Measurements from ENCODE around the gene GRID2IP.
A peak's percentile ranks its signal among the peaks of the same experiment; 100 is the strongest.

Gene GRID2IP

GRCh38 chr7:6556196-6556595, 4.9 kb upstream of the GRID2IP start:
- H3K27ac ChIP-seq, result no peak overlapping the region
- TF ChIP-seq, protein P1, sequence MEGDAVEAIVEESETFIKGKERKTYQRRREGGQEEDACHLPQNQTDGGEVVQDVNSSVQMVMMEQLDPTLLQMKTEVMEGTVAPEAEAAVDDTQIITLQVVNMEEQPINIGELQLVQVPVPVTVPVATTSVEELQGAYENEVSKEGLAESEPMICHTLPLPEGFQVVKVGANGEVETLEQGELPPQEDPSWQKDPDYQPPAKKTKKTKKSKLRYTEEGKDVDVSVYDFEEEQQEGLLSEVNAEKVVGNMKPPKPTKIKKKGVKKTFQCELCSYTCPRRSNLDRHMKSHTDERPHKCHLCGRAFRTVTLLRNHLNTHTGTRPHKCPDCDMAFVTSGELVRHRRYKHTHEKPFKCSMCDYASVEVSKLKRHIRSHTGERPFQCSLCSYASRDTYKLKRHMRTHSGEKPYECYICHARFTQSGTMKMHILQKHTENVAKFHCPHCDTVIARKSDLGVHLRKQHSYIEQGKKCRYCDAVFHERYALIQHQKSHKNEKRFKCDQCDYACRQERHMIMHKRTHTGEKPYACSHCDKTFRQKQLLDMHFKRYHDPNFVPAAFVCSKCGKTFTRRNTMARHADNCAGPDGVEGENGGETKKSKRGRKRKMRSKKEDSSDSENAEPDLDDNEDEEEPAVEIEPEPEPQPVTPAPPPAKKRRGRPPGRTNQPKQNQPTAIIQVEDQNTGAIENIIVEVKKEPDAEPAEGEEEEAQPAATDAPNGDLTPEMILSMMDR (conservative IDR thresholded peaks at IDR 0.05), result peak; percentile 56

GRCh38 chr7:6554848-6555247, 3.6 kb upstream of the GRID2IP start:
- TF ChIP-seq, protein P1 (conservative IDR thresholded peaks at IDR 0.05), result no peak
- H3K27ac ChIP-seq, result no peak overlapping the region

DNA sequence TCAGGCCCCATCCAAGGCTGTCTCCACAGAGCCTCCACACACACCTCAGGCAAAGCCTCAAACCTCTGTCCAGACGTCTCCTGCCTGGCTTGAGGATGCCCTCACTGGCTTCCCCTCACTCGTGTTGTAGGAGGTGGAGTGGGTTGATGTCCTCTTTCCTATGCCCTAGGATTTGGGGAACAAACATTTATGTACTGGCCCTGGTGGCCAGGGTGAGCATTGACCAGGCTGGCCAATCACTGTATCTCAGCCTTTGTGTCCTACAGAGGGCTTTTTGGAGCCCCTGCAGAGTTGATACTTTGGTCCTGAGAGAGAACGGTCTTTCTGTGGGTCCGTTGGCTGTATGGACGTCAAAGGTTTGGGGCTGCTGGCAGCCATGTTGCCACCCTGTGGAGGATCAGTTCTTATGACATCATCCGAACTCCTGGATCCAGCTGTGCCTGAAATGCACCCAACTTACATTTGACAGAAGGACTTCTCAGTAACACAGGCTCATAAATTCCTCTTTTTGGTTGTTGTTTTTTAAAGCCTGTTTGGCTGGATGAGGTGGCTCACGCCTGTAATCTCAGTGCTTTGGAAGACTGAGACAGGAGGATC, 2.3 kb upstream of the GRID2IP start:
- TF ChIP-seq, protein P1 (conservative IDR thresholded peaks at IDR 0.05), result no peak; the same call in 1 of the 2 replicates
- H3K27ac ChIP-seq, result no peak overlapping the region

DNA sequence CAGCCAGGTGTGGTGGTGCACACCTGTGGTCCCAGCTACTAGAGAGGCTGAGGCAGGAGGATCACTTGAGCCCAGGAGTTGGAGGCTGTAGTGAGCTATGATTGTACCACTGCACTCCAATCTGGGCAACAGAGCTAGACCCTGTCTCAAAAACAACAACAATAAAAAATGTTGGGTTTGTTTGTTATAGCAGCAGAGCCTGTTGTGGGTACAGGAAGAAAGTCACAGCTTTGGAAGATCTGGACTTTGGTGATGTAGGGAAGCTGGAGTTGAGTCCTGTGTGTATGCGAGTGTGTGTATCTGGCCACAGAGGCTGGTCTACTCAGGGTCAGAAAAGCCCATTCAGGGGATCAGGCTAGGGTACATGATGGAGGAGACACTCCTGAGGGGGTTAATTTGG, 3.9 kb downstream of the GRID2IP start:
- H3K27ac ChIP-seq, result no peak overlapping the region
- TF ChIP-seq, protein P1 (conservative IDR thresholded peaks at IDR 0.05), result no peak

DNA sequence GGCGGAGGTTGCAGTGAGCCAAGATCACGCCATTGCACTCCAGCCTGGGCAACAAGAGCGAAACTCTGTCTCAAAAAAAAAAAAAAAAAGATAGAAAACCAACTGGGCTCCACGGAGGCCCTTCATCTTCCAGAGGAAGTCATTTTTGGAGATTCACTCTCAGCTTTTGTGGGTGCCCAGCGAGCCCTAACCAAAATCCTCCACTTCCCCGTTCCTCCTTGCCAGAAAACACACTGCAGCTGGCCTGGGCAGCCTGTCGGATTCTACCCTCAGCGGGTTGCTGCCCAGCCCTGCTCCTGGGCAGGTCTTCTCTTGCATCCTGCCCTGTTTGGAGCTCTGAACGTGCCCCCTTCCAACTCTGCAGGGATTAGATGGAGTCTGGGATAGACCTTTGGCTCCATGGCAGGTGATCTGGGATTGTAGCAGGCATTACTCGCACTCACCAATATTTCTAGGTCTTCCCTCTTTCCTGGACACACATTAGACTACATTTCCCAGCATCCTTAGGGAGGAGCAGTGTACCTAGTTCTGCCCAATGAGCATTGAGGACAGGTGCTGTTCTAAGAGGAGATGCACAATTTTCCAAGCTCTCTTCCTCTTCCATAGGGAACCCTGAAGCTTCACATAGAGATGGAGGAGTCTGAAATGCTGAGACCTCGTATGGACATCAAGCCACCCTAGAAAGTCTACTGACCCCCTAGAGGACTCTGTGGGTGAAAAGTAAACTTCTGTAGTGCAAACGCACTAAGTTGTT, 4.6 kb downstream of the GRID2IP start:
- no peak overlapping the region for H3K27ac ChIP-seq
- TF ChIP-seq, protein P1 (conservative IDR thresholded peaks at IDR 0.05), result no peak

GRCh38 chr7:6545398-6546126, 5.7 kb downstream of the GRID2IP start:
- TF ChIP-seq, protein P1 (conservative IDR thresholded peaks at IDR 0.05), result no peak
- H3K27ac ChIP-seq, result no peak overlapping the region

GRCh38 chr7:6542368-6542767, 8.9 kb downstream of the GRID2IP start:
- H3K27ac ChIP-seq, result no peak overlapping the region
- TF ChIP-seq, protein P1 (conservative IDR thresholded peaks at IDR 0.05), result no peak
